Neuronal stem cell (in vitro differentiated cells): ENCODE measurements around the gene MYCBP.
A peak's percentile ranks its signal among the peaks of the same experiment; 100 is the strongest.

ENCODE experiments used
- DNase-seq: peaks from one replicate; pipeline ENCODE4 v3.0.0-alpha.2; 2013; ENCODE audit warnings: low spot score
- H2AFZ ChIP-seq: one replicate; pipeline ENCODE4 v1.6.1; 2013; ENCODE audit warnings: mild to moderate bottlenecking, low read length, inconsistent platforms
- H2AK5ac ChIP-seq: 2 replicates; pipeline ENCODE4 v1.6.1; 2013; ENCODE audit warnings: low read depth, mild to moderate bottlenecking, inconsistent platforms, low read length, moderate library complexity, mixed read lengths
- H2BK120ac ChIP-seq: 2 replicates; pipeline ENCODE4 v1.6.1; 2013; ENCODE audit warnings: low read depth, mild to moderate bottlenecking, inconsistent platforms, low read length, moderate library complexity, mixed read lengths
- H2BK12ac ChIP-seq: one replicate; pipeline ENCODE4 v1.6.1; 2013; ENCODE audit warnings: low read length, inconsistent platforms
- H2BK15ac ChIP-seq: 2 replicates; pipeline ENCODE4 v1.6.1; 2013; ENCODE audit warnings: mild to moderate bottlenecking, low read length, inconsistent platforms, mixed read lengths
- H2BK5ac ChIP-seq: one replicate; pipeline ENCODE4 v1.6.1; 2013; ENCODE audit warnings: inconsistent platforms, mild to moderate bottlenecking, low read length, moderate library complexity
- H3K14ac ChIP-seq: one replicate; pipeline ENCODE4 v1.6.1; 2013; ENCODE audit warnings: low read length, inconsistent platforms
- H3K18ac ChIP-seq: 2 replicates; pipeline ENCODE4 v1.6.1; 2013; ENCODE audit warnings: low read length, inconsistent platforms
- H3K23ac ChIP-seq: 2 replicates; pipeline ENCODE4 v1.6.1; 2013; ENCODE audit warnings: low read depth, mild to moderate bottlenecking, mixed read lengths, low read length, inconsistent platforms; ENCODE audit not compliant: poor library complexity
- H3K27ac ChIP-seq: replicated peaks from 3 replicates; pipeline ENCODE4 v1.5.1; 2013; ENCODE audit warnings: low read length, inconsistent platforms
- H3K27me3 ChIP-seq, 3 experiments: 2 replicates each; pipeline ENCODE4 v1.6.1; 2013; ENCODE audit warnings: low read length in 3 of 3, mild to moderate bottlenecking in 2 of 3, inconsistent platforms in 1 of 3, low read depth in 1 of 3, mixed read lengths in 1 of 3, moderate library complexity in 1 of 3; ENCODE audit not compliant: control insufficient read depth in 3 of 3, insufficient read depth in 3 of 3
- H3K36me3 ChIP-seq, 2 donors: replicated peaks in 1 of 2; 2 replicates each; pipeline ENCODE4 v1.6.1; 2013; ENCODE audit warnings: low read length in 2 of 2; ENCODE audit not compliant: control insufficient read depth in 2 of 2, insufficient read depth in 2 of 2
- H3K4ac ChIP-seq: 2 replicates; pipeline ENCODE4 v1.6.1; 2013; ENCODE audit warnings: inconsistent platforms, mild to moderate bottlenecking, low read length, moderate library complexity
- H3K4me1 ChIP-seq, 2 donors: 1 replicate in 1 of 2; 2 replicates in 1 of 2; pipeline ENCODE4 v1.6.1; 2013; ENCODE audit warnings: low read length in 2 of 2, low read depth in 1 of 2; ENCODE audit not compliant: control insufficient read depth in 2 of 2, insufficient read depth in 1 of 2
- H3K4me2 ChIP-seq: one replicate; pipeline ENCODE4 v1.6.1; 2013; ENCODE audit warnings: mild to moderate bottlenecking, low read length, inconsistent platforms; ENCODE audit not compliant: insufficient read depth, poor library complexity, severe bottlenecking
- H3K4me3 ChIP-seq, 2 donors: 2 replicates each; pipeline ENCODE4 v1.5.1; 2013; ENCODE audit warnings: low read length in 2 of 2, mild to moderate bottlenecking in 2 of 2, inconsistent platforms in 1 of 2, moderate library complexity in 1 of 2
- H3K79me1 ChIP-seq: one replicate; pipeline ENCODE4 v1.6.1; 2013; ENCODE audit warnings: low read depth, mild to moderate bottlenecking, inconsistent platforms, low read length, moderate library complexity
- H3K9ac ChIP-seq: one replicate; pipeline ENCODE4 v1.6.1; 2013; ENCODE audit warnings: mild to moderate bottlenecking, low read depth, low read length, inconsistent platforms; ENCODE audit not compliant: poor library complexity
- H3K9me3 ChIP-seq, 2 donors: replicated peaks in 1 of 2; 2 replicates each; pipeline versions ENCODE3 to v1.6.1; 2013; ENCODE audit warnings: low read length in 2 of 2, mild to moderate bottlenecking in 2 of 2, inconsistent platforms in 1 of 2, low read depth in 1 of 2, mixed read lengths in 1 of 2, moderate library complexity in 1 of 2; ENCODE audit not compliant: control insufficient read depth in 2 of 2, insufficient read depth in 1 of 2
- H4K8ac ChIP-seq: one replicate; pipeline ENCODE4 v1.6.1; 2013; ENCODE audit warnings: low read depth, mild to moderate bottlenecking, inconsistent platforms, low read length, moderate library complexity
- H4K91ac ChIP-seq: one replicate; pipeline ENCODE4 v1.6.1; 2013; ENCODE audit warnings: low read length, low read depth, mild to moderate bottlenecking, inconsistent platforms; ENCODE audit not compliant: poor library complexity
- WGBS, 2 donors: extraction: QIAGEN DNeasy Blood & Tissue Kit; methylation state at CpG; one replicate each; pipeline ENCODE4 v1.1.7; 2013; ENCODE audit warnings: missing lambda C conversion rate in 2 of 2, mixed read lengths in 1 of 2; ENCODE audit not compliant: insufficient read length in 2 of 2, insufficient replicate concordance in 1 of 2; ENCODE audit errors: extremely low coverage in 2 of 2; 5-methylcytosine and 5-hydroxymethylcytosine counted together

The MYCBP gene

GRCh38 chr1:38819040-38819439 lies 54.1 kb downstream of the MYCBP start:
- Histone ChIP-seq H3K27ac (no peak overlapping the region), H3K36me3 (no peaks in the 10 kb centered on the region), H3K9ac (no peak overlapping the region), H3K4me2 (peak overlapping the region; percentile 70), H3K14ac (no peak overlapping the region), H2BK12ac (no peak overlapping the region), H2AK5ac (no peak overlapping the region), H3K23ac (no peak overlapping the region), H3K4me1 (peaks cover 7 to 23% of the 10 kb centered on the region in 2 donors), H2AFZ (peak overlapping the region; percentile 92), H3K9me3 (peaks cover 3 to 8% of the 10 kb centered on the region in 2 donors), H3K27me3 (peaks cover 0 to 83% (median 4%) of the 10 kb centered on the region in 3 experiments), H4K8ac (no peak overlapping the region), H2BK15ac (peak overlapping the region; percentile 19), H2BK120ac (no peak overlapping the region), H4K91ac (no peak overlapping the region), H3K4ac (no peak overlapping the region), H2BK5ac (no peak overlapping the region), H3K4me3 (no peak overlapping the region), H3K79me1 (no peaks in the 10 kb centered on the region), H3K18ac (peak overlapping the region; percentile 85)
- WGBS, 2 donors = no CpG with 5 or more reads among the region's 10 CpGs
- no peak for DNase-seq

- H3K4me1 ChIP-seq = peaks cover 7 to 23% of the 10 kb centered on the region in 2 donors
- peak; percentile 76 for DNase-seq
- WGBS, 2 donors = no CpG with 5 or more reads among the region's 70 CpGs
These were observed 54.8 kb downstream of the MYCBP start for GRCh38 chr1:38818175-38818976.

GRCh38 chr1:38817267-38818174 lies 55.6 kb downstream of the MYCBP start:
- peak overlapping the region; percentile 73 for H2BK5ac ChIP-seq
- no peaks in the 10 kb centered on the region for H3K79me1 ChIP-seq
- H3K27me3 ChIP-seq = peaks cover 0 to 91% (median 4%) of the 10 kb centered on the region in 3 experiments
- WGBS, 2 donors = no CpG with 5 or more reads among the region's 45 CpGs
- no peak overlapping the region for H3K9ac ChIP-seq
- peak overlapping the region; percentile 66 for H2BK120ac ChIP-seq
- no peaks in the 10 kb centered on the region for H3K36me3 ChIP-seq
- H4K91ac ChIP-seq = peak overlapping the region; percentile 41
- DNase-seq = no peak
- peaks cover 3 to 8% of the 10 kb centered on the region in 2 donors for H3K9me3 ChIP-seq
- no peak overlapping the region for H3K23ac ChIP-seq
- peak overlapping the region; percentile 12 for H2BK15ac ChIP-seq
- peak overlapping the region; percentile 73 for H2AK5ac ChIP-seq
- no peak overlapping the region for H3K27ac ChIP-seq
- H3K4me1 ChIP-seq = peaks cover 7 to 18% of the 10 kb centered on the region in 2 donors
- peak overlapping the region; percentile 88 for H3K18ac ChIP-seq
- no peak overlapping the region for H3K4ac ChIP-seq
- peak overlapping the region; percentile 59 for H2BK12ac ChIP-seq
- H3K14ac ChIP-seq = no peak overlapping the region
- no peak overlapping the region for H4K8ac ChIP-seq
- H2AFZ ChIP-seq = peak overlapping the region; percentile 92
- peak overlapping the region; percentile 70 for H3K4me2 ChIP-seq
- peak overlapping the region; percentile 32 to 73 for H3K4me3 ChIP-seq

More at GRCh38 chr1:38818175-38818976, 54.8 kb downstream of the MYCBP start:
- H2BK120ac ChIP-seq = peak overlapping the region; percentile 66
- peak overlapping the region; percentile 70 for H3K4me2 ChIP-seq
- H3K79me1 ChIP-seq = no peaks in the 10 kb centered on the region
- peak overlapping the region; percentile 19 for H2BK15ac ChIP-seq
- H3K18ac ChIP-seq = peak overlapping the region; percentile 88
- no peak overlapping the region for H3K14ac ChIP-seq
- H3K9me3 ChIP-seq = peaks cover 3 to 8% of the 10 kb centered on the region in 2 donors
- no peak overlapping the region for H3K23ac ChIP-seq
- H3K36me3 ChIP-seq = no peaks in the 10 kb centered on the region
- H3K27me3 ChIP-seq = peaks cover 0 to 89% (median 4%) of the 10 kb centered on the region in 3 experiments
- peak overlapping the region; percentile 32 to 73 for H3K4me3 ChIP-seq
- no peak overlapping the region for H4K8ac ChIP-seq
- H2BK12ac ChIP-seq = peak overlapping the region; percentile 59
- H2BK5ac ChIP-seq = peak overlapping the region; percentile 73
- peak overlapping the region; percentile 41 for H4K91ac ChIP-seq
- no peak overlapping the region for H3K4ac ChIP-seq
- H2AK5ac ChIP-seq = peak overlapping the region; percentile 8
- H3K27ac ChIP-seq = no peak overlapping the region
- peak overlapping the region; percentile 92 for H2AFZ ChIP-seq
- H3K9ac ChIP-seq = peak overlapping the region; percentile 24
